ENCODE data around the gene PELI1. TPM values are rescaled to one million over a fixed set of nuclear protein-coding genes. Genes with fewer than 3 reads are reported as not detected.
"Not testable (repeated sequence)": the region's sequence is repeated elsewhere in the genome, so short reads cannot be mapped to it uniquely, and the experiment has no call there.

PELI1 gene
- total and polyA plus RNA-seq, 8 donors: 5.5 to 15.9 (median 9.2) TPM

- intact Hi-C loops (cut with DNase I): no loop called here
- WGBS, 2 donors: 97 to 100% methylated on average over 1 of the region's 1 CpG
Measured at GRCh38 chr2:64080179-64080578, 64.0 kb downstream of the PELI1 start.

GRCh38 chr2:64079688-64080087 is 64.5 kb downstream of the PELI1 start:
- 86 to 97% methylated on average over 6 of the region's 6 CpGs for WGBS, 2 donors
- H3K4me1 ChIP-seq; ATAC-seq; FAIRE-seq; H3K4me3 ChIP-seq; intact Hi-C loops (cut with DNase I); DNase-seq; H3K27me3 ChIP-seq; H3K27ac ChIP-seq; H3K9me3 ChIP-seq; H3K36me3 ChIP-seq: not testable (repeated sequence)

More at GRCh38 chr2:64080179-64080578, 64.0 kb downstream of the PELI1 start:
- no peaks in the 10 kb centered on the region for H3K36me3 ChIP-seq
- FAIRE-seq: no peak
- no peaks in the 10 kb centered on the region for H3K4me1 ChIP-seq
- no peak overlapping the region for H3K27ac ChIP-seq
- TF ChIP-seq CTCF (IDR thresholded peaks at IDR 0.05): no peak
- no peak overlapping the region for H3K4me3 ChIP-seq
- H3K27me3 ChIP-seq: no peaks in the 10 kb centered on the region
- no peak for DNase-seq
- no peak for ATAC-seq
- H3K9me3 ChIP-seq: no peaks in the 10 kb centered on the region

- H3K27ac ChIP-seq; H3K27me3 ChIP-seq; FAIRE-seq; DNase-seq; H3K9me3 ChIP-seq; H3K4me1 ChIP-seq; ATAC-seq; H3K4me3 ChIP-seq; H3K36me3 ChIP-seq; intact Hi-C loops (cut with DNase I): not testable (repeated sequence)
- 90 to 94% methylated on average over 7 of the region's 7 CpGs for WGBS, 2 donors
Measured at GRCh38 chr2:64076828-64077227, 67.4 kb downstream of the PELI1 start.

GRCh38 chr2:64074616-64075015 is 69.6 kb downstream of the PELI1 start:
- H3K27ac ChIP-seq; DNase-seq; intact Hi-C loops (cut with DNase I); H3K36me3 ChIP-seq; H3K27me3 ChIP-seq; FAIRE-seq; ATAC-seq; H3K4me3 ChIP-seq; H3K9me3 ChIP-seq; H3K4me1 ChIP-seq: not testable (repeated sequence)
- 94 to 96% methylated on average over 6 of the region's 6 CpGs for WGBS, 2 donors

- TF ChIP-seq CTCF (IDR thresholded peaks at IDR 0.05): no peak
Measured at GRCh38 chr2:64067326-64067725, 76.9 kb downstream of the PELI1 start.

GRCh38 chr2:64065516-64065915 is 78.7 kb downstream of the PELI1 start:
- no peak for DNase-seq
- H3K36me3 ChIP-seq: no peaks in the 10 kb centered on the region
- FAIRE-seq: no peak
- no peak for TF ChIP-seq CTCF (IDR thresholded peaks at IDR 0.05)
- intact Hi-C loops (cut with DNase I): no loop called here
- no peak for ATAC-seq
- no peak overlapping the region for H3K27ac ChIP-seq
- H3K4me3 ChIP-seq: no peak overlapping the region
- peaks cover 8 to 15% (median 14%) of the 10 kb centered on the region in 3 donors for H3K4me1 ChIP-seq
- H3K27me3 ChIP-seq: no peaks in the 10 kb centered on the region
- H3K9me3 ChIP-seq: no peaks in the 10 kb centered on the region
- 50 to 51% methylated on average over 6 of the region's 6 CpGs for WGBS, 2 donors

More at GRCh38 chr2:64067326-64067725, 76.9 kb downstream of the PELI1 start:
- no peak for ATAC-seq
- no peaks in the 10 kb centered on the region for H3K9me3 ChIP-seq
- no peaks in the 10 kb centered on the region for H3K36me3 ChIP-seq
- H3K4me3 ChIP-seq: no peak overlapping the region
- FAIRE-seq: no peak
- no peak overlapping the region for H3K27ac ChIP-seq
- intact Hi-C loops (cut with DNase I): no loop called here
- H3K27me3 ChIP-seq: no peaks in the 10 kb centered on the region
- H3K4me1 ChIP-seq: peaks cover 8 to 14% (median 13%) of the 10 kb centered on the region in 3 donors
- WGBS, 2 donors: 33 to 52% methylated on average over 1 of the region's 1 CpG
- DNase-seq: no peak
